ENCODE data around the gene ENKUR. TPM values are rescaled to one million over a fixed set of nuclear protein-coding genes. Genes with fewer than 3 reads are reported as not detected.
"Not testable (repeated sequence)": the region's sequence is repeated elsewhere in the genome, so short reads cannot be mapped to it uniquely, and the experiment has no call there.

ENKUR gene
- total RNA-seq, 1 donor from 2014 or later: not detected

GRCh38 chr10:24963521-24964041 is 52.4 kb downstream of the ENKUR start:
- Mint-ChIP-seq H3K27me3 (ENCODE audit: low read depth) (peaks cover 2% of the 10 kb centered on the region), H3K27ac (no peak overlapping the region), H3K9me3 (no peaks in the 10 kb centered on the region), H3K36me3 (ENCODE audit: low read depth) (no peaks in the 10 kb centered on the region), H3K4me3 (ENCODE audit: low read depth) (no peak overlapping the region), H3K4me1 (ENCODE audit: low read depth) (peaks cover 4% of the 10 kb centered on the region)
- DNase-seq (ENCODE audit: low spot score): no peak
- intact Hi-C loops (cut with micrococcal nuclease): no loop called here

DNA sequence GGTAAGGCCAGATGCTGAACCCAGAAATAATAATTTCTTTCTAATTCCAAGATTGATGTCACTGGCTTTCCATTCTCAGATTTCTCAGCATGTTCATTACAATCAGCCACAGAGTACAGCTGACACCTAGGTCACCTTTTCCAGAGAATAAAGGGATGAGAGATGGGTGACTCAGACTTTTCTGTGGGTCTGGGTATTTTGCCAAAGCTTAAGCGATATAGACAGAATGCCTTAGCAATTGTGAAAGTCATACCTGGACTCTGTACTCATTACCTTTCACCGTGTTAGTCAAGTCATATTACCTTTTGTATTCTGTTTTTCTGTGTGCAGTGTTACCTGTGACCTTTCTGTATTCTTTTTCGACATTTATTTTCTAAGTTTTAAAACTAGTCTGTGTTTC is 53.0 kb downstream of the ENKUR start:
- H3K4me1 Mint-ChIP-seq (ENCODE audit: low read depth): peaks cover 4% of the 10 kb centered on the region
- peaks cover 2% of the 10 kb centered on the region for H3K27me3 Mint-ChIP-seq (ENCODE audit: low read depth)
- intact Hi-C loops (cut with micrococcal nuclease): no loop called here
- H3K4me3 Mint-ChIP-seq (ENCODE audit: low read depth): no peak overlapping the region
- no peak overlapping the region for H3K27ac Mint-ChIP-seq
- no peaks in the 10 kb centered on the region for H3K9me3 Mint-ChIP-seq
- no peaks in the 10 kb centered on the region for H3K36me3 Mint-ChIP-seq (ENCODE audit: low read depth)
- DNase-seq (ENCODE audit: low spot score): no peak

DNA sequence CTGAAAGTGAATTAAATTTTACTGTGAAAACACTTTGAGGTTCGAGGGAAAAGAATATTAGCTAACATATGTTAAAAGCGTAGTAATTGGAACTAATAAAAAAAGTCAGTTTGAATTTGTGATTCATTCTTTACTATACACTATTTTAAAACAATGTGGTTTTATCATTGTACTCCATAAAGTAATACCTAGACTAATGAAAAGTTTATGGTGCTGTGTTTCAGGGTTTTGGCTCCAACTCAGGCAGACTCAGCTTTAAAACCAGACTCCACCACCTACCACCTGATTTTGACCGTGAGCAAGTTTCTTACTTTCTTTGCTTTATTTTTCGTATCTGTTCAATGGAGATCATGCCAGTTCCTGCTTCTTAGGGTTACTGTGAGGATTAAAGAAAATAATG is 54.4 kb downstream of the ENKUR start:
- intact Hi-C loops (cut with micrococcal nuclease): no loop called here
- peaks cover 4% of the 10 kb centered on the region for H3K4me1 Mint-ChIP-seq (ENCODE audit: low read depth)
- no peak overlapping the region for H3K4me3 Mint-ChIP-seq (ENCODE audit: low read depth)
- H3K27me3 Mint-ChIP-seq (ENCODE audit: low read depth): peaks cover 2% of the 10 kb centered on the region
- DNase-seq (ENCODE audit: low spot score): no peak
- H3K9me3 Mint-ChIP-seq: no peaks in the 10 kb centered on the region
- H3K36me3 Mint-ChIP-seq (ENCODE audit: low read depth): no peaks in the 10 kb centered on the region
- no peak overlapping the region for H3K27ac Mint-ChIP-seq

DNA sequence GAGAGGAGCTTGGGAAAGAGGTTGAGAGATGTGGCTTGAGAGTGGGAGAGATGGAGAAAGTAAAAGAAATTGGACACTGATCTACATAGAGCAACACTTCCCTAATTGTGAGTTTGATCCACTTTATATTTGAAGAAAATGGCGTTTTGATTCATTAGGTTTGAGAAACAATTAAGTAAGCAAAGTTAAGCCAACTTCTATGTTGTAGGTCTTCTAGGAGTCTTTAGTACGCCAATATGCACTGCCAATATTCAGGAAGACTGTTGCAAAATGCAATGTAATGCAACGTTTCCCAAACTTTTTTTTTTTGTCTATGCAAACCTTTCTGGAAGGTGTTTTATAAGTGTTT is 56.6 kb downstream of the ENKUR start:
- Mint-ChIP-seq H3K27me3 (ENCODE audit: low read depth) (peaks cover 2% of the 10 kb centered on the region), H3K4me1 (ENCODE audit: low read depth) (peaks cover 3% of the 10 kb centered on the region), H3K4me3 (ENCODE audit: low read depth) (no peak overlapping the region), H3K9me3 (no peaks in the 10 kb centered on the region), H3K27ac (no peak overlapping the region), H3K36me3 (ENCODE audit: low read depth) (no peaks in the 10 kb centered on the region)
- DNase-seq (ENCODE audit: low spot score): no peak
- intact Hi-C loops (cut with micrococcal nuclease): no loop called here

- intact Hi-C loops (cut with micrococcal nuclease): no loop called here
- H3K9me3 Mint-ChIP-seq: no peaks in the 10 kb centered on the region
- H3K4me3 Mint-ChIP-seq (ENCODE audit: low read depth): no peak overlapping the region
- H3K27me3 Mint-ChIP-seq (ENCODE audit: low read depth): peaks cover 7% of the 10 kb centered on the region
- no peak for DNase-seq (ENCODE audit: low spot score)
- peaks cover 3% of the 10 kb centered on the region for H3K4me1 Mint-ChIP-seq (ENCODE audit: low read depth)
- no peaks in the 10 kb centered on the region for H3K36me3 Mint-ChIP-seq (ENCODE audit: low read depth)
- no peak overlapping the region for H3K27ac Mint-ChIP-seq
Observed at GRCh38 chr10:24958721-24959381, 57.1 kb downstream of the ENKUR start.

DNA sequence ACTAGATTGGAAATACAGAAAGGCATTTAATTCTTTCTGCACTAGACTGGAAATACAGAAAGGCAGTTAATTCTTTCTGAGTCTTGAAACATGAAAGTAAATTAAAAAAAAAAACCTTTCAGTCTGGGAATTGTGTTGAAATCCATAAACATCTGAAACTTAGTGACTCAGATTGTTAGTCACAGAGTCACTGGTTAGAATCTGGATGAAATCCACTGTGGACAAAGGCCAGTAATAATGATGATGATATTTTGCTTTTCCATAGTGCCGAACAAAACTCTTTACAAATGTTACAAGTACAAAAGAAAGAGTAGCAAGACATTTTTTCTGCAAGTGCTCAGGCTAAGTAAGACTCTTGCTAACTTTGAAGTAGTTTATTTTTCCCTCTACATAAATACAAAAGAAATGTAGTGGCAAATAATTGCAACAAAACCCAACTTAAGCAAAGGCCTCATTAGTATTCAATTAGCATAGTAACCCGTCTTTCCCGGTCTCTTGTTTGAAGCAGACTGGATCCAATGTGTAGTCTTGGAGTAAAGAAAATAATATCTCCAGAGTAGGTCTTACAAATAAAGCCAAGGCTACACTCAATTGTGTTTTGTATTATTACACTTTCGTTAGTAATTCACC is 57.8 kb downstream of the ENKUR start:
- Mint-ChIP-seq H3K4me3 (ENCODE audit: low read depth) (no peak overlapping the region), H3K27me3 (ENCODE audit: low read depth) (peaks cover 7% of the 10 kb centered on the region), H3K4me1 (ENCODE audit: low read depth) (peaks cover 3% of the 10 kb centered on the region), H3K36me3 (ENCODE audit: low read depth) (no peaks in the 10 kb centered on the region), H3K27ac (no peak overlapping the region), H3K9me3 (no peaks in the 10 kb centered on the region)
- intact Hi-C loops (cut with micrococcal nuclease): no loop called here
- DNase-seq (ENCODE audit: low spot score): no peak

GRCh38 chr10:24957624-24958051 is 58.3 kb downstream of the ENKUR start:
- DNase-seq (ENCODE audit: low spot score); H3K36me3 Mint-ChIP-seq (ENCODE audit: low read depth); H3K4me1 Mint-ChIP-seq (ENCODE audit: low read depth); intact Hi-C loops (cut with micrococcal nuclease); H3K27me3 Mint-ChIP-seq (ENCODE audit: low read depth); H3K4me3 Mint-ChIP-seq (ENCODE audit: low read depth); H3K9me3 Mint-ChIP-seq; H3K27ac Mint-ChIP-seq: not testable (repeated sequence)

- peaks cover 9% of the 10 kb centered on the region for H3K4me1 Mint-ChIP-seq (ENCODE audit: low read depth)
Observed at GRCh38 chr10:24953675-24954074, 62.3 kb downstream of the ENKUR start.

DNA sequence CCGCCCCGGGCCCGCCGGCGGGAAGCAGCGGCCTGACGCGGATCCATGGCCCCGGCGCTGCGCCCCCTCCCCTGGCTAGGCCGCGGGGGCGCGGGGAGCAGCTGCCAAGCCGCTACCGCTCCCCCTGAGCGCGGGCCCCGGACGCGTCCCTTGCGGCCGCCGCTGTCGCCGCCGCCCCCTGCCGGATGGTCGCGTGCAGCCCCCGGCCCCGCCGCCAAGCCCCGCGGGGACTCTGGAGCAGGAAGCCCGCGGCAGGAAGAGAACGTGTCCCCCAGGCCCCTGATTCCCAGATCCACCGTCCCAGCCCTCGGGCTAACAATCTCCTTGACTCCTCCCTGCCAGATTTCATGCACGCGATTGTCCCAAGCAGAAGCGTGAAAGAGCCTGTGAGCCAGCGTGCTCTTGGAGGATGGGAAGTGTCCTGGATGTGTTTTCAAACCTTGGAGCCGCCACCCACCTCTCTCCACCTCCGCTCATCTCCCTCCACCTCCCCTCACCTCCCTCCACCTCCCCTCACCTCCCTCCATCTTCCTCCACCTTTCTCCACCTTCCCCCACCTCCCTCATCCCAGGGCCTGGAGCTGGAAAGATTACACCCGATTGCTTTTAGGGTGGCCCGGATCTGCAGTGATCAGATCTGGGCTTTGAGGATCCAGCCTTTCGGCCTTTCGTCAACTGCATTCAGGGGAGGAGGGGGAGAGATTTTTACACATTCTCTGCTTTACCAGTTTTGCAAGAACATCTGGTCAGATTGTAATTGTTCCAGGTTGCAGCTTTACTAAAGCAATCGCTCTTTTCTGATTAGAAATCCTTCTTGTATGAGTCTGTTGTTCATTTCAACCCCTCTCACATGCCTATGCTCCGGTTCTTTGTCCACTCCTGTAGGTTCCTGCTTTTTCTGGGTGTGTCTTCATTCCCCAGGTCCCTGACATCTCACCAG is 63.0 kb downstream of the ENKUR start:
- Mint-ChIP-seq H3K36me3 (ENCODE audit: low read depth) (no peaks in the 10 kb centered on the region), H3K27ac (peak overlapping the region; percentile 29), H3K4me1 (ENCODE audit: low read depth) (peaks cover 9% of the 10 kb centered on the region), H3K9me3 (no peaks in the 10 kb centered on the region), H3K27me3 (ENCODE audit: low read depth) (peaks cover 10% of the 10 kb centered on the region), H3K4me3 (ENCODE audit: low read depth) (peak overlapping the region; percentile 64)
- intact Hi-C loops (cut with micrococcal nuclease): loop anchor here (1.0 to 5.0 kb wide), 2 partner anchors 51 to 228 kb away; no protein-coding TSS in a partner anchor
- DNase-seq (ENCODE audit: low spot score): peak; percentile 15

More at GRCh38 chr10:24953675-24954074, 62.3 kb downstream of the ENKUR start:
- Mint-ChIP-seq H3K9me3 (no peaks in the 10 kb centered on the region), H3K4me3 (ENCODE audit: low read depth) (peak overlapping the region; percentile 44), H3K27me3 (ENCODE audit: low read depth) (peaks cover 10% of the 10 kb centered on the region), H3K36me3 (ENCODE audit: low read depth) (no peaks in the 10 kb centered on the region), H3K27ac (no peak overlapping the region)
- no peak for DNase-seq (ENCODE audit: low spot score)
- intact Hi-C loops (cut with micrococcal nuclease): loop anchor here (5.0 kb wide), 1 partner anchor 51 kb away; no protein-coding TSS in a partner anchor

- intact Hi-C loops (cut with micrococcal nuclease): loop anchor here (1.0 to 5.0 kb wide), 2 partner anchors 50 to 227 kb away; no protein-coding TSS in a partner anchor
- peaks cover 10% of the 10 kb centered on the region for H3K4me1 Mint-ChIP-seq (ENCODE audit: low read depth)
- no peaks in the 10 kb centered on the region for H3K36me3 Mint-ChIP-seq (ENCODE audit: low read depth)
- H3K27me3 Mint-ChIP-seq (ENCODE audit: low read depth): peaks cover 10% of the 10 kb centered on the region
- H3K4me3 Mint-ChIP-seq (ENCODE audit: low read depth): peak within 1 kb of the TSS; percentile 64
- peak within 1 kb of the TSS; percentile 29 for H3K27ac Mint-ChIP-seq
- DNase-seq (ENCODE audit: low spot score): no peak
- H3K9me3 Mint-ChIP-seq: no peaks in the 10 kb centered on the region
Observed at GRCh38 chr10:24952143-24952706, 63.7 kb downstream of the ENKUR start, which contains the start of gene PRTFDC1. TSS of gene PRTFDC1 (minus strand) at chr10:24952606. CDS start at chr10:24952575, 31 bp downstream.

DNA sequence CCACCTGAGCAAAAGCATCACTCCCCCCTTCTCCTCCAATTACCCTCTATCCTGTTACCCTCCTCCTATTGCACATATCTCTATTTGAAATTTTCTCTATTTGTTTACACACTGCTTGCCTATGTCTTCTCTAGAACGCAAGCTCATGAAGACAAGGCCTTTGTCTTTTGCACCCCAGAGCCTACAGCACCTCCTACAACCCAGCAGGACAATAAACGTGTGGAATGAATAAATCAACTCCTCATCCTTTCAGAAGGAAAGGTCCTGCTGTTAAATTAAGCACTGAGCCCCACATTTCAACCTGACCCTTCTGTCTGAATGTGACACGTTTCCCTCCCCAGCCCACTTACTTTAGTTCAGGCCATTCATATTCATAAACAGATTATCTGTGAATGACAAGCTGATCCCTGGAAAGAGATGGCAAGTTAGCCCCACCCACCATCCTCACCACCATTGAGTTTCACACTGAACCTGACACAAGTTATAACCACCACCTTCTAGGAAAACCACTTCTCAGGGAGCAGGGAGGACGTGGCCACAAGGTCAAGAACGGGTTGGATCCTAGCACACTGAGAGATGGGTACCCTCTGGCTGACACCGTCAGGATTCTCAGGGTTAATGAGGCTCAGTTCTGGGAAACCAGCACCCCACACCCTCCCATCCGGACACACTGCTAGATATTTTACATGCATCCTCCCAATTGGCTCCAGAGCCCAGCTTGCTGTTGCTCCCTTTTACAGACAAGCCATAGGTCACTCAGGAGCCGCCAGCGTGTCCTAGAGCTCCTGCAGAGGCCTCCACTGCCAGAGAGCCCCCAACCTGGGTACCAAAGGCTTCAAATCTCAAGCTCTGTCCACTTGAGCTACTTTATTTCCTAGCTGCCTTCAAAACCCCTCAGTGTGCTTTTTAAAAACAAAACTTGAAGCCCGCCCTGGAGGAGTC is 64.5 kb downstream of the ENKUR start:
- intact Hi-C loops (cut with micrococcal nuclease): loop anchor here (1.0 to 5.0 kb wide), 4 partner anchors 49 to 226 kb away; partner anchors contain the start of genes ENKUR and THNSL1
- Mint-ChIP-seq H3K9me3 (no peaks in the 10 kb centered on the region), H3K4me1 (ENCODE audit: low read depth) (peaks cover 10% of the 10 kb centered on the region), H3K36me3 (ENCODE audit: low read depth) (no peaks in the 10 kb centered on the region), H3K27me3 (ENCODE audit: low read depth) (peaks cover 10% of the 10 kb centered on the region), H3K27ac (peak overlapping the region; percentile 8), H3K4me3 (ENCODE audit: low read depth) (peak overlapping the region; percentile 63)
- DNase-seq (ENCODE audit: low spot score): no peak
